Activated CD4-positive, alpha-beta T cell treated with anti-CD3 and anti-CD28 coated beads for 36 hours (primary cell): ENCODE measurements around the gene CXCR3. TPM values are rescaled to one million over a fixed set of nuclear protein-coding genes. Genes with fewer than 3 reads are reported as not detected.
"Not testable (repeated sequence)": the region's sequence is repeated elsewhere in the genome, so short reads cannot be mapped to it uniquely, and the experiment has no call there.

Source experiments
- ATAC-seq: fragments of 200-7000 bp; cut with Tn5 transposase; one replicate; pipeline ENCODE4 v1.10.0; 2021; ENCODE audit warnings: mild to moderate bottlenecking, moderate library complexity
- CTCF ChIA-PET: fragments of 350-600 bp; sonication (Branson Sonifier 250); formaldehyde crosslinking; loops from one replicate; lab custom pipeline; 2021; ENCODE audit warnings: antibody characterized with exemption; lab: Charles Lee
- POLR2A ChIA-PET: fragments of 350-600 bp; sonication (Branson Sonifier 250); formaldehyde crosslinking; loops from one replicate; lab custom pipeline; 2021; ENCODE audit warnings: antibody characterized with exemption, inconsistent platforms; lab: Charles Lee
- DNase-seq: peaks from one replicate; pipeline ENCODE4 v3.0.0-alpha.2; 2020
- H3K27ac Mint-ChIP-seq: one replicate; pipeline ENCODE4 v1.8.0; 2021; ENCODE audit warnings: mixed read lengths
- H3K27me3 Mint-ChIP-seq: one replicate; pipeline ENCODE4 v1.8.0; 2021; ENCODE audit warnings: mixed read lengths
- H3K36me3 Mint-ChIP-seq: one replicate; pipeline ENCODE4 v1.8.0; 2021; ENCODE audit warnings: low read depth, mixed read lengths
- H3K4me1 Mint-ChIP-seq: one replicate; pipeline ENCODE4 v1.8.0; 2021; ENCODE audit warnings: mixed read lengths
- H3K4me3 Mint-ChIP-seq: one replicate; pipeline ENCODE4 v1.8.0; 2021; ENCODE audit warnings: mild to moderate bottlenecking, moderate library complexity, mixed read lengths
- H3K9me3 Mint-ChIP-seq: one replicate; pipeline ENCODE4 v1.8.0; 2021; ENCODE audit warnings: low read depth, mixed read lengths
- intact Hi-C, 2 experiments: fragments of 100-400 bp; cut with DNase I in 1 of 2; cut with micrococcal nuclease in 1 of 2; formaldehyde crosslinking; loops; one replicate each; pipeline versions ENCODE4 v1.14.2 to v1.15.1; 2022 to 2024; cut with DNase I, micrococcal nuclease
- total RNA-seq, 2 experiments: library from RNA; stranded (reverse); gene quantifications; one replicate each; pipeline ENCODE4 v1.2.3, GENCODE V29; 2021

Gene CXCR3
- total RNA-seq, 2 experiments from 2014 or later = 17.5 to 20.1 TPM

GRCh38 chrX:71611736-71612135, 6.6 kb downstream of the CXCR3 start:
- ATAC-seq, POLR2A ChIA-PET, H3K27ac Mint-ChIP-seq, intact Hi-C loops, H3K9me3 Mint-ChIP-seq, DNase-seq, H3K27me3 Mint-ChIP-seq, CTCF ChIA-PET, H3K4me3 Mint-ChIP-seq: not testable (repeated sequence)
- Mint-ChIP-seq H3K4me1 (peaks cover 48% of the 10 kb centered on the region), H3K36me3 (peaks cover 71% of the 10 kb centered on the region)

GRCh38 chrX:71609095-71609750, 9.1 kb downstream of the CXCR3 start:
- Mint-ChIP-seq H3K4me3 (no peak overlapping the region), H3K27ac (peak overlapping the region; percentile 59), H3K9me3 (no peaks in the 10 kb centered on the region), H3K36me3 (peaks cover 74% of the 10 kb centered on the region), H3K27me3 (no peaks in the 10 kb centered on the region), H3K4me1 (peaks cover 45% of the 10 kb centered on the region)
- intact Hi-C loops = no loop called here
- ChIA-PET CTCF (no interaction called here), POLR2A (no interaction called here)
- DNase-seq = no peak
- peak; percentile 43 for ATAC-seq

GRCh38 chrX:71607488-71607887, 10.8 kb downstream of the CXCR3 start:
- ChIA-PET CTCF (interaction anchor here (1.5 kb wide), 1 partner anchor 11 kb away, joined by 8 read pairs; the partner anchor contains the start of gene CXCR3), POLR2A (no interaction called here)
- peaks cover 54% of the 10 kb centered on the region for H3K4me1 Mint-ChIP-seq
- H3K36me3 Mint-ChIP-seq = peaks cover 77% of the 10 kb centered on the region
- peaks cover 3% of the 10 kb centered on the region for H3K9me3 Mint-ChIP-seq
- H3K4me3 Mint-ChIP-seq = no peak overlapping the region
- ATAC-seq = no peak
- H3K27ac Mint-ChIP-seq = peak overlapping the region; percentile 78
- no peak for DNase-seq
- no peaks in the 10 kb centered on the region for H3K27me3 Mint-ChIP-seq
- intact Hi-C loops = no loop called here

GRCh38 chrX:71606536-71607216, 11.6 kb downstream of the CXCR3 start:
- H3K4me1 Mint-ChIP-seq = peaks cover 54% of the 10 kb centered on the region
- peak overlapping the region; percentile 78 for H3K27ac Mint-ChIP-seq
- ATAC-seq (peak; percentile 64), DNase-seq (no peak)
- no peak overlapping the region for H3K4me3 Mint-ChIP-seq
- CTCF ChIA-PET = interaction anchor here (0.9 to 1.5 kb wide), 2 partner anchors 12 to 46 kb away, joined by 4 to 8 read pairs; partner anchors contain the start of gene CXCR3
- POLR2A ChIA-PET = no interaction called here
- H3K36me3 Mint-ChIP-seq = peaks cover 80% of the 10 kb centered on the region
- H3K27me3 Mint-ChIP-seq = no peaks in the 10 kb centered on the region
- H3K9me3 Mint-ChIP-seq = peaks cover 3% of the 10 kb centered on the region
- intact Hi-C loops = no loop called here

GRCh38 chrX:71604796-71605568, 13.3 kb downstream of the CXCR3 start:
- ATAC-seq = no peak
- Mint-ChIP-seq H3K9me3 (peaks cover 3% of the 10 kb centered on the region), H3K27me3 (no peaks in the 10 kb centered on the region), H3K36me3 (peaks cover 82% of the 10 kb centered on the region), H3K27ac (peak overlapping the region; percentile 42), H3K4me1 (peaks cover 54% of the 10 kb centered on the region), H3K4me3 (no peak overlapping the region)
- intact Hi-C loops = no loop called here
- ChIA-PET POLR2A (no interaction called here), CTCF (interaction anchor here (1.7 kb wide), 1 partner anchor 14 kb away, joined by 5 read pairs; the partner anchor contains the start of gene CXCR3)
- DNase-seq = no peak

GRCh38 chrX:71604141-71604540, 14.2 kb downstream of the CXCR3 start:
- intact Hi-C loops = no loop called here
- POLR2A ChIA-PET = interaction anchor here (1.1 to 1.2 kb wide), 3 partner anchors 15 to 72 kb away, joined by 3 to 13 read pairs (median 4); partner anchors contain the start of gene CXCR3
- Mint-ChIP-seq H3K4me3 (no peak overlapping the region), H3K27ac (peak overlapping the region; percentile 93), H3K4me1 (peaks cover 51% of the 10 kb centered on the region), H3K9me3 (peaks cover 3% of the 10 kb centered on the region), H3K36me3 (peaks cover 78% of the 10 kb centered on the region), H3K27me3 (no peaks in the 10 kb centered on the region)
- DNase-seq (no peak), ATAC-seq (no peak)
- CTCF ChIA-PET = interaction anchor here (1.7 kb wide), 1 partner anchor 15 kb away, joined by 5 read pairs; the partner anchor contains the start of gene CXCR3

GRCh38 chrX:71603618-71604017, 14.7 kb downstream of the CXCR3 start:
- no peak for ATAC-seq
- peak; percentile 34 for DNase-seq
- peaks cover 46% of the 10 kb centered on the region for H3K4me1 Mint-ChIP-seq
- H3K4me3 Mint-ChIP-seq = peak overlapping the region; percentile 49
- ChIA-PET POLR2A (interaction anchor here (0.7 to 1.2 kb wide), 4 partner anchors 15 to 238 kb away, joined by 3 to 13 read pairs (median 5); partner anchors contain the start of genes CXCR3 and TAF1), CTCF (interaction anchor here (1.7 kb wide), 1 partner anchor 15 kb away, joined by 5 read pairs; the partner anchor contains the start of gene CXCR3)
- H3K27me3 Mint-ChIP-seq = no peaks in the 10 kb centered on the region
- peak overlapping the region; percentile 93 for H3K27ac Mint-ChIP-seq
- H3K36me3 Mint-ChIP-seq = peaks cover 73% of the 10 kb centered on the region
- intact Hi-C loops = loop anchor here in 1 of 2 experiments (2.0 kb wide), 1 partner anchor 15 kb away; the partner anchor contains the start of gene CXCR3
- H3K9me3 Mint-ChIP-seq = peaks cover 3% of the 10 kb centered on the region

- H3K9me3 Mint-ChIP-seq = peaks cover 3% of the 10 kb centered on the region
- ATAC-seq (peak; percentile 60), DNase-seq (no peak)
- CTCF ChIA-PET = no interaction called here
- POLR2A ChIA-PET = no interaction called here
- peaks cover 66% of the 10 kb centered on the region for H3K36me3 Mint-ChIP-seq
- no peak overlapping the region for H3K4me3 Mint-ChIP-seq
- H3K4me1 Mint-ChIP-seq = peaks cover 24% of the 10 kb centered on the region
- no peaks in the 10 kb centered on the region for H3K27me3 Mint-ChIP-seq
- intact Hi-C loops = no loop called here
- H3K27ac Mint-ChIP-seq = no peak overlapping the region
Measured at GRCh38 chrX:71599965-71600364, 18.3 kb downstream of the CXCR3 start.

- H3K9me3 Mint-ChIP-seq, DNase-seq, H3K4me1 Mint-ChIP-seq, H3K27me3 Mint-ChIP-seq, ATAC-seq, POLR2A ChIA-PET, H3K27ac Mint-ChIP-seq, H3K4me3 Mint-ChIP-seq, intact Hi-C loops: not testable (repeated sequence)
- CTCF ChIA-PET = interaction anchor here (0.6 kb wide), 1 partner anchor 62 kb away, joined by 3 read pairs; no protein-coding TSS in a partner anchor
- peaks cover 19% of the 10 kb centered on the region for H3K36me3 Mint-ChIP-seq
Measured at GRCh38 chrX:71593210-71593609, 25.1 kb downstream of the CXCR3 start.

- ChIA-PET CTCF (interaction anchor here (0.8 kb wide), 1 partner anchor 65 kb away, joined by 3 read pairs; no protein-coding TSS in a partner anchor), POLR2A (no interaction called here)
- H3K9me3 Mint-ChIP-seq = no peaks in the 10 kb centered on the region
- no peaks in the 10 kb centered on the region for H3K4me1 Mint-ChIP-seq
- ATAC-seq = no peak
- H3K27me3 Mint-ChIP-seq = no peaks in the 10 kb centered on the region
- H3K27ac Mint-ChIP-seq = peak overlapping the region; percentile 76
- no peak overlapping the region for H3K4me3 Mint-ChIP-seq
- intact Hi-C loops = no loop called here
- H3K36me3 Mint-ChIP-seq = peaks cover 7% of the 10 kb centered on the region
- DNase-seq = no peak
Measured at GRCh38 chrX:71586929-71587328, 31.4 kb downstream of the CXCR3 start.

- intact Hi-C loops = loop anchor here (2.0 to 5.0 kb wide), 2 partner anchors 70 to 71 kb away; no protein-coding TSS in a partner anchor
- no peaks in the 10 kb centered on the region for H3K9me3 Mint-ChIP-seq
- no peak for ATAC-seq
- peaks cover 22% of the 10 kb centered on the region for H3K36me3 Mint-ChIP-seq
- POLR2A ChIA-PET = no interaction called here
- H3K27me3 Mint-ChIP-seq = no peaks in the 10 kb centered on the region
- CTCF ChIA-PET = no interaction called here
- H3K27ac Mint-ChIP-seq = peak overlapping the region; percentile 51
- H3K4me1 Mint-ChIP-seq = peaks cover 2% of the 10 kb centered on the region
- no peak overlapping the region for H3K4me3 Mint-ChIP-seq
- DNase-seq = no peak
Measured at GRCh38 chrX:71581210-71581609, 37.1 kb downstream of the CXCR3 start.
